HG02678 (cell line): Measurements from ENCODE around the gene SHANK2.

Experiments
- ATAC-seq: cut with Tn5 transposase; IDR thresholded peaks from one replicate; pipeline ENCODE4 v1.9.1; 2021; ENCODE audit warnings: mild to moderate bottlenecking, moderate library complexity; ENCODE audit not compliant: unreplicated experiment

Gene SHANK2

DNA sequence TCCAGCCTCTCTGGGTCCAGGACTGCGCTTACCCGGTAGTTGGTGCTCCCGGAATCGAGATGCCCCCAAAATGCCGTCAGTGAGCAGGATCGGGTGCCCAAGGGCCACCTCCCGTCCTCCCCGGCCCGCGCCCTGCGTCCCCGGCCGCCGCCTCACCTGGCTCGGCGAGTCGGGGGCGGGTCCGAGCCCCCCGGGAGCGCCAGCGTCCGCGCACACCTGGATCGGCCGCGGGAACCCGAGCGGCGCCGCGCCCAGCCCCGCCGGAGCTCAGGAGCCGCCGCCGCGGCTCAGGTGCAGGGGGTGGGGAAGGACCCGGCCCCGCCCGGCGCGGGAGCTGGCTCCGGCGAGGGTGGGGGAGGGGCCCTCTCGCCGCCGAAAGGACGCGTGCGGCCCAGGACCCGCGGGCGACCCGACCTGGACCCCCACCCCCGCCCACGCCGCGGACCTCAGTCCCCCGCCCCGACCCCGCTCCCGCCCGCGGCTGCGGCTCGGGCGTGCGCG, at the start of gene SHANK2:
SHANK2 (minus strand) TSS at position 309 of the 501 bp plus-strand sequence. CDS start 105,251 bp downstream, outside the sequence.
- ATAC-seq, result no peak

DNA sequence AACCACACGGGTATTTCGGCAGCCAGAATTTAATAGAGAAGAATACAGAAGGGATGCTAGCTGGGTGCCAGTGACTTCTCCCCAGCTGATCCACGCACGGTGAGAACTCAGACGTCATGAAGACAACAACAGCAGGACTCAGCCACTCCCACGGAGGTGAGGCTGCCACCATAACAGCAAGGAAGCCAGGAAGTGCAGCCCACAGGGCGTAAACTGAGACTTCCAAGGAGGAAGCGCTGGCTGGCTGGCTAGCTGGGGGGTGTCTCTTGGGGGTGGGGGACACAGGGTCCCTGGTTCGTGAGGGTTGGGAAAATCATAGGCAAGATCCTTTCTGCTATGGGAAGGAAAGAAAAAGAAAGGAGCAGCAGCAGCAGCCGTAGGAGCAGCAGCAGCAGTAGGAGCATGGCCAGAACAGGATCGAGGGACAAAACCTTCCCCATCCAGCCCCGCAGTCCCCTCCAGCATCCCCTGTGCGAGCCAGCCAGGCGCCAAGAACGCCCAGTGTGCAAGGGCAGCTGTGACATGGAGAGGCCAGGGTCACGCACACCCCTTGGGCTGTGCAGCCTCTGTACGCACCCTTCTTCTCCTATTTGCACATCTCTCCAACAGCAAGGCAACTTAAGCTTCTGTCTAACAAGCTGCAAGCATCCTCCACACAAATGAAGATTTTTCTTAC, 49.6 kb upstream of the SHANK2 start:
- ATAC-seq, result no peak

- ATAC-seq, result no peak
Observed at GRCh38 chr11:71301046-71301857, 48.9 kb upstream of the SHANK2 start.

DNA sequence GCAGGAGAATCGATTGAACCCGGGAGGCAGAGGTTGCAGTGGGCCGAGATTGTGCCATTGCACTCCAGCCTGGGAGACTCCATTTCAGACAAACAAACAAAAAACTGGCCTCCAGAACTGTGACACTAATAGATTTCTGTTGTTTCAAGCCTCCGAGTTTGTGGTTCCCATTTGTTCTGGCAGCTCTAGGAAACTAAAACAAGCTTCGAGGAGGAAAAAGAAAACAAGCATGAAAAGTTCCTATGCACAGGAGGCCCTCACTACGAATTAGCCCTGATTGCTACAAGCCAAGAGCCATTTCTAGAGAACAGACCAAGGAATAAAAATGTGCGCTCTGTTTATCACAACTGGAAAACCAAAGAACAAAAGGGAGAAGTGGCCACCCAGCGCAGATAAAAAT, 47.8 kb upstream of the SHANK2 start:
- no peak for ATAC-seq

GRCh38 chr11:71298761-71299181, 46.4 kb upstream of the SHANK2 start:
- ATAC-seq, result no peak

DNA sequence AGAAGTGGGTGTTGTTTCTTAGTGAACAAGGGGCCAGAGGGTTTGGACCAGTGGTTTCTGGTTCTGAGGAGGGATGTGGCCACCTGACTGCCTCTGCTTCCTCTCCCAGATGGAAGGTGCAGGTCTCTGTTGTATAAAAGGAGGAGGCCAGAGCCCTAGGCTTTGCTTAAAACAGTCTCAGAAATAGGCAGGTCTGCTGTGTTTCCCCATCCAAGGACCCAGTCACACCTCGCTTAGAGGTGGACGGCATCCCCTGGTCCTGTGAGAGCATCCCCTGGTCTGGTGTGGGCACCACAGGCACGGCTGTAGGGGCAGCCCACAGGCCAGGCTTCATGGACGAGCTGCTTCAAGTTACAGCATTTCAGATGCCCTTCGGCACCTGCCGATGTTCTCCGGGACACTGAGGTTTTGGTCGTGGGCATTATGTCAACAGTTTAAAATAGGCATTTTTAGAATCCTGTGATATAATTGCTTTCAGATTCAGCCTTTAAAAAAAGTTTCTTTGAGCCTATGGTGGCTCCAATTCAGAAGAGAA, 45.7 kb upstream of the SHANK2 start:
- ATAC-seq, result no peak

DNA sequence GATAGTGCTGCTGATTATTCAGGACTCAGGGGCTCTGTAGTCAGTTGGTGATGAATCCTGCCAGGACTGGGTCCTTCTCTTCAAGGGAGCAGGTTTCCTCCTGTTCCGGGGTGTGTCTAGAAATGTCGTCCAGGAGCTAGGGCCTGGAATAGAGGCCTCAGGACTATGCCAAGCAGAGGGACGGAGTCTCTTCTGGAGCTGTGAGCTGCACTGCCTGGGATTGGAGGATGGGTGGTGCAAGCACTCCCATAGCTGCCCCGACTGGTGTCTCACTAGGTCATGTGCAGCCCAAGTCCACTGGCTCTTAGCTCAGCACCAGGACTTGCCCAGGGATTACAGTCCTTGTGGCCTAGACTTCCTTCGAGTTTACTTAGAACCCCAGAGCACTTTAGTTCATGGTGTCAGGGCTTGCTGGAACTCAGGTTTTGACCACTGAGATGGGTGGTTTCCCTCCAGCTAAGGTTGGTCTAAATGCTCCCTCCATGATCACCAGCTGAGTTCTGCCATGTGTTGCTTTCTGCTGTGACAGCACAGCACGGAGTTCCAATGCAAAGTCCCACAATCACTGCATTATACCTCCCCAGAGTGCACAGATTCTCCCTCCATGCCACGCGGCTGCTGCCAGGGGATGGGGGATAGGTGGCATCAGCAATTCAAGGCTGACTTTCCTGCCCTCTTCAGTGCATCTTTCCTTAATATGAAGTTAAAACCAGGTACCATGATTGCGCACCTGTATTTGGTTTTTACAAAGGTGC, 42.6 kb upstream of the SHANK2 start:
- no peak for ATAC-seq

GRCh38 chr11:71293961-71294782, 41.8 kb upstream of the SHANK2 start:
- no peak for ATAC-seq

GRCh38 chr11:71286701-71287643, 34.6 kb upstream of the SHANK2 start:
- ATAC-seq, result no peak

GRCh38 chr11:71285111-71285510, 32.7 kb upstream of the SHANK2 start:
- ATAC-seq, result no peak

- ATAC-seq, result no peak
Observed at GRCh38 chr11:71284525-71285092, 32.2 kb upstream of the SHANK2 start.

GRCh38 chr11:71283971-71284441, 31.6 kb upstream of the SHANK2 start:
- ATAC-seq, result no peak

DNA sequence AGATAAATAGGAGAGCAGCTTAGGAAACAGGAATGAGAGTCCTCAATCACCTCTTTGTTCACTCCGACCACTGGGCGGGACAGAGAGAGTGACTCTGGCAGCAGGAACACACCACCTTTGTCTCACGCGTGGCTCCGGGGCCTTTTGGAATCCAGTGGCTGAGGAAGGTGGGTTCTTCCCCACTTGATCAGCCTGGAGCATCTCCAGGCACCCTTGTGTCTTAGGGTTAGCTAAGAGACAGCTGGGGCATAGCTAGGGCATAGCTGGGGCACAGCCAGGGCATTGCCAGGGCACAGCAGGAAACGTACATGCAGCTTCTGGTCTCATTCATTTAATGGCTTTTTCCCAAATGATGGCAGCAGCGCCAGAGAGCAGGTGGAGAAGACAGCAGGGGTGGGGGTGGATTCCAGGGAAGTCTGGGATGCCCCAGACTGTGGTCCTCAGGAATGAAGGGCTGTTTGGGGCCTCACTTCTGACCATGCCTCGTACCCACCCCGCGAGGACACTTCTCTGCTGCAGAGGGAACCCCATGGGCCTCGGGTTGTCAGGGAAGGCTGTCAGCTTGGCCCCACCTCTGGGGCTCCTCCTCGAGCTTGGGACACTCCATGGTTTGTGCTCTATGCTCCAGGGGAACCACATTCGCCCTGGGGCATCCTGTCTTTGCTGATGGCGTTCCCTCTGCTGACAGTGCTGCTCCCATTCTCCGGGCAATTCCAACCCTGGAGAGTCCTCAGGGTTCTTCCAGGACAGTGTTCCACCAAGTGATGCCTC, 30.4 kb upstream of the SHANK2 start:
- ATAC-seq, result no peak

DNA sequence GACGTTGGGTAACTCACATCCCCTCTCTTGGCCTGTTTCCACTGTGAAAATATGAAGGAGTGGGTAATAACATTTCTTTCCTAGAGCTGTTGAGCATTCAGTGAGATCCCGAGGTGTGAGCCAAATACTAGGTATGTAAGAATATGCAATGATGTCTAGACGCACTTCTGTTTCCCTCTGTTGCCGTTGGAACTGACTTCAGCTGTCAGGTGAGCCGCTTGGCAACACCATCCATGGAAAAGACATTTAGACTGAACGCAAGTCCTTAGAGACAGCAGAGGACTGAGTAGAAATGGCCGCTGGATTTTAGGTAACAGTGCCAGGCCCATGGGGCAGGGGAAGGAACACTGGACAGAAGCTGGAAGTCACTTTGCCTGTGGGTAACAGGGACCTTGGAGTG, 29.5 kb upstream of the SHANK2 start:
- no peak for ATAC-seq

DNA sequence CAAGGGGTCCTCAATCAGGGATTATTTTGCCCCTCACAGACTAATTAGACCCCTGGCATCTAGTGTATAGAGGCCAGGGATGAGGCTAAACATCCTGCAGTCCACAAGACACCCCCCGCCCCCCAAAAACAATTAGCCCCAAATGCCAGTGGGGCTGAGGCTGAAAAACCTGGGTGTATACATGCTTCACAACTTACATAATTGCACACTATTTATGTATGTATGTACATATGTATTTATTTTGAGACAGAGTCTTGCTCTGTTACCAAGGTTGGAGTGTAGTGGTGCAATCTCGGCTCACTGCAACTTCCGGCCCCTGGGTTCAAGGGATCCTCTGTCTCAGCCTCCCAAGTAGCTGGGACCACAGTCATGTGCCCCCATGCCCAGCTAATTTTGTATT, 28.8 kb upstream of the SHANK2 start:
- no peak for ATAC-seq

- no peak for ATAC-seq
Observed at GRCh38 chr11:71279916-71280645, 27.7 kb upstream of the SHANK2 start.

- ATAC-seq, result no peak
Observed at GRCh38 chr11:71272161-71272560, 19.8 kb upstream of the SHANK2 start.
